Neural cell (in vitro differentiated cells): ENCODE measurements around the gene HDGFL3. TPM values are rescaled to one million over a fixed set of nuclear protein-coding genes. Genes with fewer than 3 reads are reported as not detected.

Source experiments
- H2AFZ ChIP-seq: fragments of 200-600, 300-800 bp; sonication (generic), shearing (Covaris generic); 2 replicates; pipeline ENCODE4 v1.6.0; 2014; ENCODE audit warnings: low read depth, mild to moderate bottlenecking, antibody characterized with exemption, low read length, moderate library complexity
- H3F3A ChIP-seq: fragments of 200-600 bp; shearing (Covaris generic); 2 replicates; pipeline ENCODE4 v1.6.1; 2016; ENCODE audit warnings: mild to moderate bottlenecking, moderate library complexity, mixed read lengths, antibody characterized with exemption, low read length; ENCODE audit not compliant: insufficient read depth, poor library complexity, severe bottlenecking
- H3K27ac ChIP-seq: fragments of 200-600, 300-800 bp; sonication (generic), shearing (Covaris generic); 2 replicates; pipeline ENCODE4 v1.5.1; 2014; ENCODE audit warnings: mild to moderate bottlenecking, low read length, moderate library complexity
- H3K27me3 ChIP-seq: fragments of 300-800, 200-600 bp; sonication (generic), shearing (Covaris generic); 2 replicates; pipeline ENCODE4 v1.6.0; 2014; ENCODE audit warnings: mild to moderate bottlenecking, low read depth, low read length, moderate library complexity; ENCODE audit not compliant: insufficient read depth
- H3K36me3 ChIP-seq: fragments of 300-800, 200-600 bp; sonication (generic), shearing (Covaris generic); 2 replicates; pipeline ENCODE4 v1.5.1; 2014; ENCODE audit warnings: mild to moderate bottlenecking, antibody characterized with exemption, low read length, moderate library complexity; ENCODE audit not compliant: insufficient read depth
- H3K4me2 ChIP-seq: fragments of 300-800, 200-600 bp; sonication (generic), shearing (Covaris generic); 2 replicates; pipeline ENCODE4 v1.6.0; 2014; ENCODE audit warnings: mild to moderate bottlenecking, low read length
- H3K4me3 ChIP-seq: fragments of 300-800, 200-600 bp; sonication (generic), shearing (Covaris generic); 2 replicates; pipeline ENCODE4 v1.5.1; 2014; ENCODE audit warnings: mild to moderate bottlenecking, low read length, moderate library complexity
- H3K79me2 ChIP-seq: fragments of 200-600 bp; shearing (Covaris generic); replicated peaks from 2 replicates; pipeline ENCODE4 v1.6.0; 2014; ENCODE audit warnings: mild to moderate bottlenecking, low read length, moderate library complexity; ENCODE audit not compliant: insufficient read depth
- H3K9ac ChIP-seq: fragments of 300-800, 200-600 bp; sonication (generic), shearing (Covaris generic); 2 replicates; pipeline ENCODE4 v1.6.1; 2016; ENCODE audit warnings: mild to moderate bottlenecking, low read length, mixed read lengths
- H3K9me2 ChIP-seq: fragments of 200-600 bp; shearing (Covaris generic); 2 replicates; pipeline ENCODE4 v1.6.1; 2016; ENCODE audit warnings: mild to moderate bottlenecking, low read length, mixed read lengths; ENCODE audit not compliant: insufficient read depth
- H3K9me3 ChIP-seq: fragments of 200-600, 300-800 bp; sonication (generic), shearing (Covaris generic); 2 replicates; pipeline ENCODE4 v1.6.1; 2016; ENCODE audit warnings: mild to moderate bottlenecking, mixed run types, low read length, moderate library complexity, mixed read lengths
- H4K20me1 ChIP-seq: fragments of 200-600 bp; shearing (Covaris generic); 2 replicates; pipeline ENCODE4 v1.6.1; 2016; ENCODE audit warnings: mild to moderate bottlenecking, mixed run types; ENCODE audit not compliant: insufficient read depth
- EP300 ChIP-seq: fragments of 450-650 bp; conservative IDR thresholded peaks from 2 replicates; pipeline ENCODE4 v1.6.1; 2014; ENCODE audit warnings: antibody characterized with exemption, mild to moderate bottlenecking, moderate library complexity; ENCODE audit not compliant: poor library complexity, severe bottlenecking
- EZH2 ChIP-seq: fragments of 200-600, 300-800 bp; shearing (Covaris generic), sonication (generic); IDR thresholded peaks from 2 replicates; pipeline ENCODE4 v1.6.1; 2014; ENCODE audit warnings: antibody characterized with exemption, low read length, borderline replicate concordance, mild to moderate bottlenecking; ENCODE audit not compliant: insufficient read depth, poor library complexity, severe bottlenecking
- MXI1 ChIP-seq: fragments of 450-650 bp; conservative IDR thresholded peaks from 2 replicates; pipeline ENCODE4 v1.6.1; 2014; ENCODE audit warnings: antibody characterized with exemption, mild to moderate bottlenecking; ENCODE audit not compliant: poor library complexity, severe bottlenecking
- POLR2AphosphoS5 ChIP-seq: IDR thresholded peaks from 2 replicates; pipeline ENCODE4 v1.6.1; 2012
- RAD21 ChIP-seq: fragments of 450-650 bp; conservative IDR thresholded peaks from 2 replicates; pipeline ENCODE4 v1.6.1; 2014; ENCODE audit warnings: antibody characterized with exemption, mild to moderate bottlenecking, moderate library complexity
- SMC3 ChIP-seq: fragments of 450-650 bp; conservative IDR thresholded peaks from 2 replicates; pipeline ENCODE4 v1.6.1; 2014; ENCODE audit warnings: antibody characterized with exemption, mild to moderate bottlenecking, moderate library complexity; ENCODE audit not compliant: poor library complexity
- TAF1 ChIP-seq: IDR thresholded peaks from 2 replicates; pipeline ENCODE4 v1.6.1; 2012; ENCODE audit warnings: low read depth
- polyA plus RNA-seq: library from polyadenylated mRNA; depleted of rRNA; stranded (reverse); fragments of >200 nt; gene quantifications from 2 replicates; pipeline ENCODE4 v1.2.3, GENCODE V29; 2014
- TF ChIP-seq, protein P1 (sequence below): IDR thresholded peaks from 2 replicates; pipeline ENCODE4 v1.6.1; 2012; ENCODE audit warnings: borderline replicate concordance
- TF ChIP-seq, protein P2 (sequence below): fragments of 450-650 bp; IDR thresholded peaks from 2 replicates; pipeline ENCODE4 v1.5.1; 2014; ENCODE audit warnings: antibody characterized with exemption, mild to moderate bottlenecking, moderate library complexity; ENCODE audit not compliant: poor library complexity, severe bottlenecking

The HDGFL3 gene
- polyA plus RNA-seq, 1 donor from 2014 or later, result 339 TPM

DNA sequence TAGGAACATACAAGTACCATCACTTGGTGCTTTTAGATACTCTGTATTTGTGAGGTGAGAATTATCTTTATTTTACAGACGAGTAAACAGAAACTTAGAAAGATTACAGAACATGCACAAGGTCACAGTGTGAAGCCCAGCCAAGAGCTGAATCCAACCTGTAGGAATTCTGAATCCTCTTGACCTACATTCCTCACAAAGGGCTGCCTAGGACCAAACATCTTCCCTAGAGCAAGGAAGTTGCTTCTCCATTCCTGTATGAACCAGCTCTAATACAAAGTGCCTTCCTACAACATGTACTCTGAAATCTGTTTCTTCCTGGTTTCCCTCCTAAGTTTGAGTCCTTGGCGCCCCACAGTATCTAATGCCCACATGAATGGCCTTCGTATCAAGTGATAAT, 2.9 kb downstream of the HDGFL3 start:
- H3K4me3 ChIP-seq, result peak overlapping the region; percentile 86
- H3K4me2 ChIP-seq, result peak overlapping the region; percentile 92
- H3K9me3 ChIP-seq, result no peaks in the 10 kb centered on the region

DNA sequence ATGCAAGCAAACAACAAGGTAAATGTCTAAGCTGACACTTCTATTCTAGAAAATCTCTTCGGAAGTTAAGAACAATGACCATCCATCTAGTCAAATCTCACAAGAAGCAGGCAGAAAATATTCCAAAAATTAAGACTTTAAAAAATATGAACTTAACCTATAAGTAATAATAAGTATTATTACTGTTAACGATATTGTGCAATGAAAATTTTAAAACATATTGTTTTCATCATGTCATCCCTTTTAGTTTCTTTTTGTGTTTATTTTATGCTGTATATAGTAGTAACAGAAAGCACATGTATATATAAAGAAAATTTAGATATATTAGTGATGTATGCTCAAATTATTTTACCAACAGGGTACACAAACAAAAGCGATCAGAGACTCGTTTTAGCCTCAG, 4.1 kb downstream of the HDGFL3 start:
- H3K9me2 ChIP-seq, result no peaks in the 10 kb centered on the region
- no peaks in the 10 kb centered on the region for H3F3A ChIP-seq
- TF ChIP-seq SMC3, result no peak
- no peak for TF ChIP-seq EP300
- TF ChIP-seq MXI1, result no peak
- TF ChIP-seq, protein P1, sequence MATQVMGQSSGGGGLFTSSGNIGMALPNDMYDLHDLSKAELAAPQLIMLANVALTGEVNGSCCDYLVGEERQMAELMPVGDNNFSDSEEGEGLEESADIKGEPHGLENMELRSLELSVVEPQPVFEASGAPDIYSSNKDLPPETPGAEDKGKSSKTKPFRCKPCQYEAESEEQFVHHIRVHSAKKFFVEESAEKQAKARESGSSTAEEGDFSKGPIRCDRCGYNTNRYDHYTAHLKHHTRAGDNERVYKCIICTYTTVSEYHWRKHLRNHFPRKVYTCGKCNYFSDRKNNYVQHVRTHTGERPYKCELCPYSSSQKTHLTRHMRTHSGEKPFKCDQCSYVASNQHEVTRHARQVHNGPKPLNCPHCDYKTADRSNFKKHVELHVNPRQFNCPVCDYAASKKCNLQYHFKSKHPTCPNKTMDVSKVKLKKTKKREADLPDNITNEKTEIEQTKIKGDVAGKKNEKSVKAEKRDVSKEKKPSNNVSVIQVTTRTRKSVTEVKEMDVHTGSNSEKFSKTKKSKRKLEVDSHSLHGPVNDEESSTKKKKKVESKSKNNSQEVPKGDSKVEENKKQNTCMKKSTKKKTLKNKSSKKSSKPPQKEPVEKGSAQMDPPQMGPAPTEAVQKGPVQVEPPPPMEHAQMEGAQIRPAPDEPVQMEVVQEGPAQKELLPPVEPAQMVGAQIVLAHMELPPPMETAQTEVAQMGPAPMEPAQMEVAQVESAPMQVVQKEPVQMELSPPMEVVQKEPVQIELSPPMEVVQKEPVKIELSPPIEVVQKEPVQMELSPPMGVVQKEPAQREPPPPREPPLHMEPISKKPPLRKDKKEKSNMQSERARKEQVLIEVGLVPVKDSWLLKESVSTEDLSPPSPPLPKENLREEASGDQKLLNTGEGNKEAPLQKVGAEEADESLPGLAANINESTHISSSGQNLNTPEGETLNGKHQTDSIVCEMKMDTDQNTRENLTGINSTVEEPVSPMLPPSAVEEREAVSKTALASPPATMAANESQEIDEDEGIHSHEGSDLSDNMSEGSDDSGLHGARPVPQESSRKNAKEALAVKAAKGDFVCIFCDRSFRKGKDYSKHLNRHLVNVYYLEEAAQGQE, result no peak
- TF ChIP-seq, protein P2, sequence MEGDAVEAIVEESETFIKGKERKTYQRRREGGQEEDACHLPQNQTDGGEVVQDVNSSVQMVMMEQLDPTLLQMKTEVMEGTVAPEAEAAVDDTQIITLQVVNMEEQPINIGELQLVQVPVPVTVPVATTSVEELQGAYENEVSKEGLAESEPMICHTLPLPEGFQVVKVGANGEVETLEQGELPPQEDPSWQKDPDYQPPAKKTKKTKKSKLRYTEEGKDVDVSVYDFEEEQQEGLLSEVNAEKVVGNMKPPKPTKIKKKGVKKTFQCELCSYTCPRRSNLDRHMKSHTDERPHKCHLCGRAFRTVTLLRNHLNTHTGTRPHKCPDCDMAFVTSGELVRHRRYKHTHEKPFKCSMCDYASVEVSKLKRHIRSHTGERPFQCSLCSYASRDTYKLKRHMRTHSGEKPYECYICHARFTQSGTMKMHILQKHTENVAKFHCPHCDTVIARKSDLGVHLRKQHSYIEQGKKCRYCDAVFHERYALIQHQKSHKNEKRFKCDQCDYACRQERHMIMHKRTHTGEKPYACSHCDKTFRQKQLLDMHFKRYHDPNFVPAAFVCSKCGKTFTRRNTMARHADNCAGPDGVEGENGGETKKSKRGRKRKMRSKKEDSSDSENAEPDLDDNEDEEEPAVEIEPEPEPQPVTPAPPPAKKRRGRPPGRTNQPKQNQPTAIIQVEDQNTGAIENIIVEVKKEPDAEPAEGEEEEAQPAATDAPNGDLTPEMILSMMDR, result no peak
- no peak for TF ChIP-seq RAD21
- no peak for TF ChIP-seq EZH2
- H3K79me2 ChIP-seq, result peaks cover 84% of the 10 kb centered on the region
- no peak overlapping the region for H2AFZ ChIP-seq
- H4K20me1 ChIP-seq, result peaks cover 16% of the 10 kb centered on the region
- H3K4me3 ChIP-seq, result peak overlapping the region; percentile 86
- H3K9ac ChIP-seq, result no peak overlapping the region
- H3K4me2 ChIP-seq, result peak overlapping the region; percentile 92
- H3K27me3 ChIP-seq, result no peaks in the 10 kb centered on the region
- H3K9me3 ChIP-seq, result no peaks in the 10 kb centered on the region
- H3K36me3 ChIP-seq, result no peaks in the 10 kb centered on the region
- no peak overlapping the region for H3K27ac ChIP-seq

More for the DNA sequence above, 2.9 kb downstream of the HDGFL3 start:
- Histone ChIP-seq H3K36me3 (no peaks in the 10 kb centered on the region), H2AFZ (no peak overlapping the region), H3K27me3 (no peaks in the 10 kb centered on the region), H3K9ac (peak overlapping the region; percentile 15), H4K20me1 (peaks cover 16% of the 10 kb centered on the region), H3K9me2 (no peaks in the 10 kb centered on the region), H3K27ac (no peak overlapping the region), H3F3A (no peaks in the 10 kb centered on the region), H3K79me2 (peaks cover 74% of the 10 kb centered on the region)
- TF ChIP-seq POLR2AphosphoS5 (no peak), MXI1 (no peak), RAD21 (no peak), EP300 (no peak), TAF1 (no peak), SMC3 (no peak), EZH2 (no peak)
- TF ChIP-seq, protein P2, result no peak
- TF ChIP-seq, protein P1, result no peak
